HepG2 (cell line): Measurements from ENCODE around the gene PDZD8. TPM values are rescaled to one million over a fixed set of nuclear protein-coding genes. Genes with fewer than 3 reads are reported as not detected.

Experiments used
- ATAD3A ChIP-seq: sonication (generic); formaldehyde crosslinking; IDR thresholded peaks from 2 replicates; pipeline ENCODE4 v1.4.0; 2020; ENCODE audit warnings: missing genetic modification reagents
- RBFOX2 ChIP-seq: fragments of 200-400 bp; formaldehyde crosslinking; IDR thresholded peaks from 2 replicates; pipeline ENCODE4 v1.6.1; 2017; ENCODE audit warnings: low read depth, mild to moderate bottlenecking, low read length
- ZMYM2 ChIP-seq: sonication (generic); formaldehyde crosslinking; IDR thresholded peaks from 2 replicates; pipeline ENCODE4 v1.8.0; 2022; ENCODE audit warnings: mild to moderate bottlenecking, missing genetic modification reagents
- polyA plus RNA-seq, 8 experiments: library from polyadenylated mRNA; depleted of rRNA in 3 of 8; stranded (reverse) in 7 of 8; unstranded in 1 of 8; fragments of >200 nt; fragmentation: Illumina TruSeq in 4 of 8; extraction: Trizol in 4 of 8; gene quantifications; 2 replicates each; pipeline versions ENCODE4 v1.2.1 to v1.2.3, GENCODE V29; 2011 to 2016; ENCODE audit warnings: low read depth in 4 of 8, missing spikeins in 1 of 8, mixed read lengths in 1 of 8; ENCODE audit not compliant: insufficient read depth in 1 of 8
- total RNA-seq, 5 experiments: library from RNA; depleted of rRNA; stranded (reverse); fragments of >200 nt; fragmentation: Illumina TruSeq; extraction: Trizol; gene quantifications; 2 replicates each; pipeline ENCODE4 v1.2.3, GENCODE V29; 2016; ENCODE audit warnings: low read depth in 1 of 5
- TF ChIP-seq, protein P1 (sequence below): sonication (generic); formaldehyde crosslinking; IDR thresholded peaks from 2 replicates; pipeline ENCODE4 v1.8.1; 2023; ENCODE audit warnings: missing genetic modification reagents, inconsistent platforms, borderline replicate concordance
- TF ChIP-seq, protein P2 (sequence below): sonication (generic); formaldehyde crosslinking; IDR thresholded peaks from 2 replicates; pipeline ENCODE4 v1.4.0; 2020; ENCODE audit warnings: mild to moderate bottlenecking, missing genetic modification reagents
- TF ChIP-seq, protein P3 (sequence below): sonication (generic); formaldehyde crosslinking; IDR thresholded peaks from 2 replicates; pipeline ENCODE4 v1.4.0; 2020; ENCODE audit warnings: missing genetic modification reagents
- TF ChIP-seq, protein P4 (sequence below): sonication (generic); formaldehyde crosslinking; IDR thresholded peaks from 2 replicates; pipeline ENCODE4 v1.4.0; 2020; ENCODE audit warnings: missing genetic modification reagents; ENCODE audit errors: not compliant biosample characterization
- TF ChIP-seq, protein P5 (sequence below): sonication (generic); formaldehyde crosslinking; IDR thresholded peaks from 2 replicates; pipeline ENCODE4 v1.5.0; 2020; ENCODE audit warnings: missing genetic modification reagents

The PDZD8 gene
- total and polyA plus RNA-seq, 2 of the 13 experiments (the other 11 are each of a cell fraction or from before 2014, with no cell fraction given): 11.2 to 32.0 TPM

DNA sequence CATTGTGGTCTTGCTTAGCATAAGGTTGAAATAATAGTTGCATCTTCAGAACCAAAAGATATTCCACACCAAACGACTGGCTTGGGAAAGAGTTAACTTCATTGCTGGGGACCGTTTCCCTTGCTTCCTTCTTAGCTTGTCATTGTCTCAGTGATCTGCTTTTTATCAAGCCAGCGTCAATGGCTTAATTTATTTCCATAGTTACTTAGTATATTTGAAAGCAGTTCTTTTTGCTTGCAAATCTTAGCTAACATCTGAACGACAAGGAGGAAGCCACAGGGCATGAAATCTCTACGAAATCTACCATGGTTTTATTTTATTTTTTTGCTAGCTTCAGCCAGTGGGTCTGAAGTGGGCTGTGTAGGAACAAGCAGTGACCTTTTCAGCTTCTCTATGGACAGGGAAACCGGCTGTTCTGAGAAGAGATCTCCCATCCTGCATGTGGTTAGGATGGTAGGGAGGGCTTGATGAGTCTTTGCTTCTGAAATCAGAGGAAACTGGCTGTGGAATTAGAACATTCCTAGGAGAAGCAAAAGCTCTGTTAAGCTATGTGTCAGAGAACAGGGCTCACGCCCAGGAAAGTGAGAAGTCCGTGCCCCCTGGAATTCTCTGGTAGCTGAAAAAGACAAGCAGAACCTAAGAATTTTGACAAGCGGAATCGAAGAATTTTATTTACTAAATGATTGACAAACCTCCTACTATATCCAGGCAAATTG is 126.3 kb downstream of the PDZD8 start (continued):
- TF ChIP-seq, protein P1, sequence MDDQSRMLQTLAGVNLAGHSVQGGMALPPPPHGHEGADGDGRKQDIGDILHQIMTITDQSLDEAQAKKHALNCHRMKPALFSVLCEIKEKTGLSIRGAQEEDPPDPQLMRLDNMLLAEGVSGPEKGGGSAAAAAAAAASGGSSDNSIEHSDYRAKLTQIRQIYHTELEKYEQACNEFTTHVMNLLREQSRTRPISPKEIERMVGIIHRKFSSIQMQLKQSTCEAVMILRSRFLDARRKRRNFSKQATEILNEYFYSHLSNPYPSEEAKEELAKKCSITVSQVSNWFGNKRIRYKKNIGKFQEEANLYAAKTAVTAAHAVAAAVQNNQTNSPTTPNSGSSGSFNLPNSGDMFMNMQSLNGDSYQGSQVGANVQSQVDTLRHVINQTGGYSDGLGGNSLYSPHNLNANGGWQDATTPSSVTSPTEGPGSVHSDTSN (CRISPR knock-in tag): no peak
- TF ChIP-seq RBFOX2: no peak
- TF ChIP-seq, protein P2, sequence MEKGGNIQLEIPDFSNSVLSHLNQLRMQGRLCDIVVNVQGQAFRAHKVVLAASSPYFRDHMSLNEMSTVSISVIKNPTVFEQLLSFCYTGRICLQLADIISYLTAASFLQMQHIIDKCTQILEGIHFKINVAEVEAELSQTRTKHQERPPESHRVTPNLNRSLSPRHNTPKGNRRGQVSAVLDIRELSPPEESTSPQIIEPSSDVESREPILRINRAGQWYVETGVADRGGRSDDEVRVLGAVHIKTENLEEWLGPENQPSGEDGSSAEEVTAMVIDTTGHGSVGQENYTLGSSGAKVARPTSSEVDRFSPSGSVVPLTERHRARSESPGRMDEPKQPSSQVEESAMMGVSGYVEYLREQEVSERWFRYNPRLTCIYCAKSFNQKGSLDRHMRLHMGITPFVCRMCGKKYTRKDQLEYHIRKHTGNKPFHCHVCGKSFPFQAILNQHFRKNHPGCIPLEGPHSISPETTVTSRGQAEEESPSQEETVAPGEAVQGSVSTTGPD (CRISPR knock-in tag): no peak
- TF ChIP-seq, protein P3, sequence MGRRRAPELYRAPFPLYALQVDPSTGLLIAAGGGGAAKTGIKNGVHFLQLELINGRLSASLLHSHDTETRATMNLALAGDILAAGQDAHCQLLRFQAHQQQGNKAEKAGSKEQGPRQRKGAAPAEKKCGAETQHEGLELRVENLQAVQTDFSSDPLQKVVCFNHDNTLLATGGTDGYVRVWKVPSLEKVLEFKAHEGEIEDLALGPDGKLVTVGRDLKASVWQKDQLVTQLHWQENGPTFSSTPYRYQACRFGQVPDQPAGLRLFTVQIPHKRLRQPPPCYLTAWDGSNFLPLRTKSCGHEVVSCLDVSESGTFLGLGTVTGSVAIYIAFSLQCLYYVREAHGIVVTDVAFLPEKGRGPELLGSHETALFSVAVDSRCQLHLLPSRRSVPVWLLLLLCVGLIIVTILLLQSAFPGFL (CRISPR knock-in tag): no peak
- no peak for TF ChIP-seq ATAD3A (CRISPR knock-in tag)
- TF ChIP-seq, protein P4, sequence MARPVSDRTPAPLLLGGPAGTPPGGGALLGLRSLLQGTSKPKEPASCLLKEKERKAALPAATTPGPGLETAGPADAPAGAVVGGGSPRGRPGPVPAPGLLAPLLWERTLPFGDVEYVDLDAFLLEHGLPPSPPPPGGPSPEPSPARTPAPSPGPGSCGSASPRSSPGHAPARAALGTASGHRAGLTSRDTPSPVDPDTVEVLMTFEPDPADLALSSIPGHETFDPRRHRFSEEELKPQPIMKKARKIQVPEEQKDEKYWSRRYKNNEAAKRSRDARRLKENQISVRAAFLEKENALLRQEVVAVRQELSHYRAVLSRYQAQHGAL: no peak
- no peak for TF ChIP-seq ZMYM2 (CRISPR knock-in tag)
- TF ChIP-seq, protein P5, sequence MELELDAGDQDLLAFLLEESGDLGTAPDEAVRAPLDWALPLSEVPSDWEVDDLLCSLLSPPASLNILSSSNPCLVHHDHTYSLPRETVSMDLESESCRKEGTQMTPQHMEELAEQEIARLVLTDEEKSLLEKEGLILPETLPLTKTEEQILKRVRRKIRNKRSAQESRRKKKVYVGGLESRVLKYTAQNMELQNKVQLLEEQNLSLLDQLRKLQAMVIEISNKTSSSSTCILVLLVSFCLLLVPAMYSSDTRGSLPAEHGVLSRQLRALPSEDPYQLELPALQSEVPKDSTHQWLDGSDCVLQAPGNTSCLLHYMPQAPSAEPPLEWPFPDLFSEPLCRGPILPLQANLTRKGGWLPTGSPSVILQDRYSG: no peak
